Epithelial cell of proximal tubule (primary cell): ENCODE results near the gene GRIA1. TPM values are rescaled to one million over a fixed set of nuclear protein-coding genes. Genes with fewer than 3 reads are reported as not detected.

Experiments used
- DNase-seq: peaks from one replicate; pipeline ENCODE4 v3.0.0-alpha.2; 2011; ENCODE audit warnings: low read depth
- H3K4me3 ChIP-seq: 2 replicates; pipeline ENCODE4 v1.5.1; 2011; ENCODE audit warnings: low read depth, mild to moderate bottlenecking, low read length
- total RNA-seq: library from RNA; depleted of rRNA; stranded (reverse); fragments of >200 nt; gene quantifications from 2 replicates; pipeline ENCODE4 v1.2.3, GENCODE V29; 2015
- TF ChIP-seq, protein P1 (sequence below): conservative IDR thresholded peaks from 2 replicates; pipeline ENCODE4 v1.5.1; 2012; ENCODE audit warnings: low read depth, mild to moderate bottlenecking, low read length

GRIA1 gene
- total RNA-seq, 1 donor from 2014 or later, result not detected

DNA sequence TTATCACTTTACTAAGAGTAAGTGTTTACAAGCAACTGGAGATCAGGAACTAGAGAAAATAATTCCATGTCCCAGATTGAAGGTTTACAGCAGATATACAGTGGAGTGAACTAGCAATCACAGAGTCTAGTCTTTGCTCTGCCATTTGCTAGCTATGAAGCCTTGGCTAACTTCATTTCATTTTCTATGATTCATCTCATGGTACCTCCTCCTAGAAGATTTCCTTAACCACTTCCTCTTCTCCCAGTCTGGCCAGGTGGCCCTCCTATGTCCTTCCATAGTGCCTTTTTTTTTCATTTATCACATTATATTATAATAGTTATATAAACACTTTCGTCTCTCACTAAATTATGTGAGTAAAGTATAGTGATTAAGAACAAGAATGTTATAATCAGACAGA, 52.1 kb downstream of the GRIA1 start:
- H3K4me3 ChIP-seq, result no peak overlapping the region
- TF ChIP-seq, protein P1, sequence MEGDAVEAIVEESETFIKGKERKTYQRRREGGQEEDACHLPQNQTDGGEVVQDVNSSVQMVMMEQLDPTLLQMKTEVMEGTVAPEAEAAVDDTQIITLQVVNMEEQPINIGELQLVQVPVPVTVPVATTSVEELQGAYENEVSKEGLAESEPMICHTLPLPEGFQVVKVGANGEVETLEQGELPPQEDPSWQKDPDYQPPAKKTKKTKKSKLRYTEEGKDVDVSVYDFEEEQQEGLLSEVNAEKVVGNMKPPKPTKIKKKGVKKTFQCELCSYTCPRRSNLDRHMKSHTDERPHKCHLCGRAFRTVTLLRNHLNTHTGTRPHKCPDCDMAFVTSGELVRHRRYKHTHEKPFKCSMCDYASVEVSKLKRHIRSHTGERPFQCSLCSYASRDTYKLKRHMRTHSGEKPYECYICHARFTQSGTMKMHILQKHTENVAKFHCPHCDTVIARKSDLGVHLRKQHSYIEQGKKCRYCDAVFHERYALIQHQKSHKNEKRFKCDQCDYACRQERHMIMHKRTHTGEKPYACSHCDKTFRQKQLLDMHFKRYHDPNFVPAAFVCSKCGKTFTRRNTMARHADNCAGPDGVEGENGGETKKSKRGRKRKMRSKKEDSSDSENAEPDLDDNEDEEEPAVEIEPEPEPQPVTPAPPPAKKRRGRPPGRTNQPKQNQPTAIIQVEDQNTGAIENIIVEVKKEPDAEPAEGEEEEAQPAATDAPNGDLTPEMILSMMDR, result no peak
- no peak for DNase-seq

DNA sequence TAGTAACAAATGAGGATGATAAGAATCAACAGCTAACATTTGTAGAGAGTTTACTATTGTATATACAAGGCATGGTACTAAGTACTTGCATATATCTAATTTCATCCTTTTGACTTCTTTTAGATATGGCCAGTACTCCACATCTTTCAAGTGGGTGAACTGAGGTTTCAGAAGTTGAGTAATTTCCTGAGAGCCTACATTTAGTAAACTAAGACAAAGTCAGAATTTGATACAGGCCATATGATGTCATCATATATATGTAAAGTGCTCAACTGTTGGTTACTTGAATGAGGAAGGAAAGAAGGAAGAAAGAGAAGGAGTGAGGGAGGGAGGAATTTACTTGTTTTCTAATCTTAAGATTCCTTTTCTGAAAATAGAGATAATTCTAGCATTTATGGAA, 52.8 kb downstream of the GRIA1 start:
- no peak for DNase-seq
- H3K4me3 ChIP-seq, result no peak overlapping the region
- TF ChIP-seq, protein P1, result no peak

GRCh38 chr5:153543959-153544470, 53.5 kb downstream of the GRIA1 start:
- TF ChIP-seq, protein P1, result no peak
- no peak for DNase-seq
- no peak overlapping the region for H3K4me3 ChIP-seq

DNA sequence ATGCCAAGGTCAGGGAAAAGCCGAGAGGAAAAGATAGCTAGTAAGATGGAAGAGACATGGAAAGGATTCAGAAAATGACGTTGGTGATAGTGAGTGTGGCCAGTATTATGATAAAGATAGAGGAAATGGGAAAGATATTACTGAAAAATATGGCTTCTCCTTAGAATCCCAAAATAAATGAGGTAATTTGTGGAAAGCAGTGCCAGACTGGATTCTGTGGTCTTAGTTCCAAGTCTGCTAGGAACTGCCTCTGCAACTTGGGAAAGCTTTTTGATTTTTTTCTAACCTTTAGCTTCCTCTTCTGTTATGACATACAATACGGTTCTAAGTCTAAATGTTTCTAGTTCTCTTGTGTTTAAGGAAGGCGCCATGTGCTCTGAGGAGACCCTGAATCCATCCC, 54.2 kb downstream of the GRIA1 start:
- DNase-seq, result no peak
- TF ChIP-seq, protein P1, result no peak
- H3K4me3 ChIP-seq, result no peak overlapping the region

DNA sequence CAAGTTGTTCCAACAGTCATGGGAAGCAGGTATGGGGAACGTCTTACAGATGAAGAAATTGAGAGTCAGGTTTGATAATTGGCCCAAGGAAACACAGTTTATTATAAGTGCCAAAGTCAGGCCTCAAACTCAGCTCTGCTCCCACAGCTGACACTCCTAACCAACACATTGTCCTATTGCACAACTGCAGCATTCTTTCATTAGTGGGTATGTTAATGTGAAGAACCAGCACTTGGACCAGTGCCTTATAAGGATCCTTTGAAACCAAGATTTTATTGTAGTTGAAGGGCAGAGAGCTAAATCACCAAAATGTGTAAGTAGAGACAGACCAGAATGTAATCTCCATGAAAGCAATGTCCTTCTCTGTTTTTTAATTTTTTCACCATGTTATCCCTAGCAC, 56.1 kb downstream of the GRIA1 start:
- H3K4me3 ChIP-seq, result no peak overlapping the region
- peak; percentile 66 for DNase-seq
- TF ChIP-seq, protein P1, result no peak

- peak; percentile 88 for DNase-seq
- TF ChIP-seq, protein P1, result no peak
- no peak overlapping the region for H3K4me3 ChIP-seq
These were observed 61.1 kb downstream of the GRIA1 start for GRCh38 chr5:153551537-153552079.

GRCh38 chr5:153552886-153553285, 62.4 kb downstream of the GRIA1 start:
- no peak for DNase-seq
- TF ChIP-seq, protein P1, result no peak
- H3K4me3 ChIP-seq, result no peak overlapping the region
